ENCODE results near the gene MGMT. TPM values are rescaled to one million over a fixed set of nuclear protein-coding genes. Genes with fewer than 3 reads are reported as not detected.

MGMT gene
- total RNA-seq, 2 experiments from 2014 or later: 17.0 to 24.8 TPM

- ATAC-seq: no peak
- CTCF ChIA-PET: no interaction called here
- Mint-ChIP-seq H3K36me3 (peaks cover 3% of the 10 kb centered on the region), H3K4me3 (peak overlapping the region; percentile 68), H3K9me3 (ENCODE audit: low read depth) (no peaks in the 10 kb centered on the region), H3K4me1 (peaks cover 8% of the 10 kb centered on the region), H3K27ac (peak overlapping the region; percentile 67), H3K27me3 (peaks cover 4% of the 10 kb centered on the region)
- no peak for DNase-seq
Observed at GRCh38 chr10:129465796-129466702, 992 bp upstream of the MGMT start.

DNA sequence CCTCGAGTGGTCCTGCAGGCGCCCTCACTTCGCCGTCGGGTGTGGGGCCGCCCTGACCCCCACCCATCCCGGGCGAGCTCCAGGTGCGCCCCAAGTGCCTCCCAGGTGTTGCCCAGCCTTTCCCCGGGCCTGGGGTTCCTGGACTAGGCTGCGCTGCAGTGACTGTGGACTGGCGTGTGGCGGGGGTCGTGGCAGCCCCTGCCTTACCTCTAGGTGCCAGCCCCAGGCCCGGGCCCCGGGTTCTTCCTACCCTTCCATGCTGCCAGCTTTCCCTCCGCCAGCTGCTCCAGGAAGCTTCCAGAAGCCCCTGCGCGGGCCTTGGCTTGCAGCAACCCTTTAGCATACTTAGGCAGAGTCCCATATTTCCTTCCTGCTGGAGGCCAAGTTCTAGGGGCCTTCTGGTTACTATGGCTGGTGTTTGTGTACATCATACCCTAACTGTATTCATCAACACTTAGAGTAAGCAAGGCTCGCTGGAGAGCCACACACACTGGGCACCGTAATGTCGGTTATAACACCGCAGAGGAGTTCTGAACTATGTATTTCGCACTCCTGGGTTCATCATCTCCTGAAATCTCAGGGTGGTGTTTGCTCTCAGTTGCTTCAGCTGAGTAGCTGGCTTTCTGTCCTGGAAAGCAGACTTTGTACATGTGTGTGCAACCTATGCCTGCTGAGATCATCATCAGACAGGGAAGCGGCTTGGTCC, 471 bp downstream of the MGMT start:
- Mint-ChIP-seq H3K4me1 (peaks cover 8% of the 10 kb centered on the region), H3K36me3 (peaks cover 4% of the 10 kb centered on the region), H3K4me3 (peak overlapping the region; percentile 74), H3K27ac (peak overlapping the region; percentile 79), H3K9me3 (ENCODE audit: low read depth) (no peaks in the 10 kb centered on the region), H3K27me3 (peaks cover 4% of the 10 kb centered on the region)
- ATAC-seq: no peak
- DNase-seq: no peak
- CTCF ChIA-PET: interaction anchor here (0.7 kb wide), 1 partner anchor 660 kb away, joined by 3 read pairs; no protein-coding TSS in a partner anchor

DNA sequence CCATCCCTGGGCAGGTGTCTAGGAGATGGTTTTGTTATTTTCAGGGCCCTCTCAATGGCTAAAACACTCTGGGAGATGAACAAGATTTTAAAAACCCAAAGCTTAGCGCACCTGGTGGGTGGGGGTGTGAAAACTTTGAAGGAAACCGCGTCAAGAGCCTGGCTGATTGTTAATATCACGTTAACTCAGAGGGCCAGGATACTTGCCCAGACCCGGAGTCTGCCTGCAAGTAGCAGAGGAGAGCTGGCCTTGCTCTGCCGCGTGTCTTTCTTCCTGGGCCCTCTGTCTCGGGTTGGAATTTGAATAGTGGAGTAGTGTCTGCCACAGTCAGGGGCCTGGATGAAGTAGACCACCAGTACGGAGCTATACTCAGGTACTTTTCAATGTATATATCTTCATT, 1.1 kb downstream of the MGMT start:
- peaks cover 8% of the 10 kb centered on the region for H3K4me1 Mint-ChIP-seq
- ATAC-seq: no peak
- no peak for DNase-seq
- H3K36me3 Mint-ChIP-seq: peaks cover 4% of the 10 kb centered on the region
- peak overlapping the region; percentile 74 for H3K4me3 Mint-ChIP-seq
- H3K9me3 Mint-ChIP-seq (ENCODE audit: low read depth): no peaks in the 10 kb centered on the region
- peaks cover 4% of the 10 kb centered on the region for H3K27me3 Mint-ChIP-seq
- H3K27ac Mint-ChIP-seq: no peak overlapping the region
- CTCF ChIA-PET: no interaction called here

DNA sequence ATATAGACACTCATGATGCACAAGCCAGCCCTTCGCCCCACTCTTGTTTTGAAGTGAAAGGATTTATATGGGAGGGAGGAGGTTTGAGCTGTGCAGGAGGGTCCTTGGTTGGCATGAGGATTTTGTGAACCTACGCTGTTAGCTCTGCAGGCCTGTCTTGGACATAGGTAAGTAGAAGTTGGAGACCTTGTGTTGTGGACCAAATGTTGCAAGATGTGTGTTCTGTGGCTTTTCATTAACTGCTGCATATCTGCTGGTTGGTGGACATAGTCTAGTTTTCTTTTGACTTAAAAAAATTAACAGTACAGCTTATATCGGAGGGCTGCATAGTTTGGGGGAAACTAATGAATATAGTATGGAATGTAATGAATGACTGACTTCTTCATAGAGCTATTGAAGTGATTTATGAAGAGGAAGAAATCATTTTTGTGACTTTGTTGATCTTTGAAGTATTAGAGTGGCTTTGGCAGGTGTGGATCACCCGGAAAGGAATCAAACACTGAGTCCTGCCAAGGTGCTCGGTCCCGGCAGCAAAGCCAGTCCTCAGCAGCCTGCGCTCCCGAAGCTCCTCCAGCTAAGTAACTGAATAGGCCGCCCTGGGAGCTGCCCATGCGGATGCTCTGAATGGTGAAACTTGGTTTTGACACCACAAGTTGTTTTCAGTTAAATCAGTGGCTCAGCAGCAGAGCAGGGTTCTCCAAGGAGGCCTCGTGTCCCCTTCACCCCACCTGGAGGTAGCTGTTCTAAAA, 3.2 kb downstream of the MGMT start:
- no peak for DNase-seq

DNA sequence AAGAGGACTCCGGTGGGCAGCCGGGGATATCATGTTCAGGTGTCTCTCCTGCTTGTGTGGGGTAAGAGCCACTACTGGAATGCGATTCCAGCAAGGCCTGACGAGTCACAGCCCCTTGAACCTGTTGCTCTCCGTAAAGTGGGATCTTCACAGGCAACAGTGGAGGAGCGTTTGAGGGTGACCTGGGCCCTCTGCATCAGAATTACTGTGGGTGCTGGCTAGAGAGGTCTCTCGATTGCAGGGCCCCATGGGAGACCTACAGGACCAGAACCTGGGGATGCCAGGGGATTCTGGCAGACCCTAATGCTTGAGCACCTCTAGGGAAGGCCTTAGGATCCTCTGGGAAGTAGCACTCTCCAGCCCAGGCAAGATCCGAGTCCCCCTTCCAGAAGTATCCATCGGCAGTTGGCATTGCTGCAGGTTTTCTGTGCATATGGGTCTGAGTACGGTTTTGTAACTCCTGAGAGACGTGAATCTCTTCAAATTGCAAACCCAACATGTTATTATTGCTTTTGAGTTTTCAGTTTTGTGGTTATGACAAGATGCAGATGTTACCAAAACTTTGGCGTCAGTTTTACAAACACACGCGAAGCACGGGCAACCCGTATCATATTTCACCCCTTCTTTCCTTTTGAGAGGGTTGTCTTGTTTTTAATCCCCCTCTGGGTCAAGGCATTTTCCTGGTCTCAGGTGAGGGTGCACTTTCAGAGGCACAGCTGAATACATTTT, 4.6 kb downstream of the MGMT start:
- H3K4me1 Mint-ChIP-seq: peaks cover 8% of the 10 kb centered on the region
- peaks cover 4% of the 10 kb centered on the region for H3K36me3 Mint-ChIP-seq
- no peak overlapping the region for H3K27ac Mint-ChIP-seq
- CTCF ChIA-PET: no interaction called here
- H3K9me3 Mint-ChIP-seq (ENCODE audit: low read depth): no peaks in the 10 kb centered on the region
- H3K4me3 Mint-ChIP-seq: no peak overlapping the region
- ATAC-seq (no peak), DNase-seq (no peak)
- H3K27me3 Mint-ChIP-seq: no peaks in the 10 kb centered on the region

More for the DNA sequence above, 3.2 kb downstream of the MGMT start:
- H3K36me3 Mint-ChIP-seq: peaks cover 4% of the 10 kb centered on the region
- peaks cover 8% of the 10 kb centered on the region for H3K4me1 Mint-ChIP-seq
- ATAC-seq: no peak
- no peaks in the 10 kb centered on the region for H3K27me3 Mint-ChIP-seq
- no peaks in the 10 kb centered on the region for H3K9me3 Mint-ChIP-seq (ENCODE audit: low read depth)
- no peak overlapping the region for H3K4me3 Mint-ChIP-seq
- CTCF ChIA-PET: no interaction called here
- no peak overlapping the region for H3K27ac Mint-ChIP-seq

GRCh38 chr10:129472696-129473555, 5.9 kb downstream of the MGMT start:
- H3K27ac Mint-ChIP-seq: no peak overlapping the region
- H3K36me3 Mint-ChIP-seq: peaks cover 4% of the 10 kb centered on the region
- peaks cover 4% of the 10 kb centered on the region for H3K4me1 Mint-ChIP-seq
- ATAC-seq: no peak
- CTCF ChIA-PET: no interaction called here
- no peaks in the 10 kb centered on the region for H3K27me3 Mint-ChIP-seq
- H3K9me3 Mint-ChIP-seq (ENCODE audit: low read depth): no peaks in the 10 kb centered on the region
- DNase-seq: no peak
- H3K4me3 Mint-ChIP-seq: no peak overlapping the region

GRCh38 chr10:129474642-129475041, 7.6 kb downstream of the MGMT start:
- Mint-ChIP-seq H3K4me1 (peaks cover 1% of the 10 kb centered on the region), H3K9me3 (ENCODE audit: low read depth) (peaks cover 2% of the 10 kb centered on the region), H3K27ac (no peak overlapping the region), H3K27me3 (no peaks in the 10 kb centered on the region), H3K4me3 (no peak overlapping the region), H3K36me3 (peaks cover 8% of the 10 kb centered on the region)
- CTCF ChIA-PET: no interaction called here
- DNase-seq (no peak), ATAC-seq (no peak)

GRCh38 chr10:129476431-129476830, 9.4 kb downstream of the MGMT start:
- ATAC-seq (no peak), DNase-seq (no peak)
- H3K27ac Mint-ChIP-seq: no peak overlapping the region
- no peak overlapping the region for H3K4me3 Mint-ChIP-seq
- H3K27me3 Mint-ChIP-seq: no peaks in the 10 kb centered on the region
- H3K4me1 Mint-ChIP-seq: no peaks in the 10 kb centered on the region
- H3K9me3 Mint-ChIP-seq (ENCODE audit: low read depth): peaks cover 7% of the 10 kb centered on the region
- CTCF ChIA-PET: no interaction called here
- peaks cover 17% of the 10 kb centered on the region for H3K36me3 Mint-ChIP-seq

GRCh38 chr10:129477051-129477450, 10.0 kb downstream of the MGMT start:
- CTCF ChIA-PET: no interaction called here
- ATAC-seq (no peak), DNase-seq (no peak)
- Mint-ChIP-seq H3K27ac (no peak overlapping the region), H3K9me3 (ENCODE audit: low read depth) (peaks cover 10% of the 10 kb centered on the region), H3K4me1 (peaks cover 3% of the 10 kb centered on the region), H3K4me3 (no peak overlapping the region), H3K27me3 (no peaks in the 10 kb centered on the region), H3K36me3 (peaks cover 20% of the 10 kb centered on the region)

- Mint-ChIP-seq H3K27me3 (no peaks in the 10 kb centered on the region), H3K27ac (no peak overlapping the region), H3K9me3 (ENCODE audit: low read depth) (peaks cover 34% of the 10 kb centered on the region), H3K4me3 (no peak overlapping the region), H3K36me3 (peaks cover 36% of the 10 kb centered on the region), H3K4me1 (peaks cover 3% of the 10 kb centered on the region)
- no peak for ATAC-seq
- no peak for DNase-seq
- CTCF ChIA-PET: no interaction called here
Observed at GRCh38 chr10:129481641-129482040, 14.6 kb downstream of the MGMT start.

DNA sequence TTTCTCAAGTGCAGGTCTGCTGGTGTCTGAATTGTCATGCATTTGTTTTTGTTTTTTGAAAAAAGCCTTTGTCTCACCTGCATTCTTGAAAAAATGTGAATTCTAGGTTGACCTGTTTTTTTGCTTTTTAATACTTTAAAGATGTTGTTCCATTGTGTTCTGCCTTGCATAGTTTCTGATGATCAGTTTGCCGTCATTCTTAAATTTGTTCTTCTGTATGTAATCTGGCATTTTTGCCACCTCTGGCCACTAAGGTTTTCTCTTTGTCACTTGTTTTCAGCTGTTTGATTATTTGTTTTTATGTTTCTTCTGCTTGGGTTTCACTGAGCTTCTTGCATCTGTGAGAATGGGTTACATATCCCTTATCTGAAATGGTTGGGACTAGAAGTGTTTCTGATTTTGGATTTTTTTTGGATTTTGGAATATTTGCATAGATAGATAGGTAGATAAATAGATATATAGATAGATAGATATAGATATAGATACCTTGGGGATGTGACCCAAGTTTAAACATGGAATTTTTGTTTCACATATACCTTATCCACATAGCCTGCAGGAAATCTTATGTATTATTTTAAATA, 16.5 kb downstream of the MGMT start:
- Mint-ChIP-seq H3K4me3 (no peak overlapping the region), H3K27ac (no peak overlapping the region), H3K9me3 (ENCODE audit: low read depth) (peaks cover 35% of the 10 kb centered on the region), H3K27me3 (no peaks in the 10 kb centered on the region), H3K4me1 (peaks cover 3% of the 10 kb centered on the region), H3K36me3 (peaks cover 41% of the 10 kb centered on the region)
- DNase-seq: no peak
- no peak for ATAC-seq
- CTCF ChIA-PET: no interaction called here

DNA sequence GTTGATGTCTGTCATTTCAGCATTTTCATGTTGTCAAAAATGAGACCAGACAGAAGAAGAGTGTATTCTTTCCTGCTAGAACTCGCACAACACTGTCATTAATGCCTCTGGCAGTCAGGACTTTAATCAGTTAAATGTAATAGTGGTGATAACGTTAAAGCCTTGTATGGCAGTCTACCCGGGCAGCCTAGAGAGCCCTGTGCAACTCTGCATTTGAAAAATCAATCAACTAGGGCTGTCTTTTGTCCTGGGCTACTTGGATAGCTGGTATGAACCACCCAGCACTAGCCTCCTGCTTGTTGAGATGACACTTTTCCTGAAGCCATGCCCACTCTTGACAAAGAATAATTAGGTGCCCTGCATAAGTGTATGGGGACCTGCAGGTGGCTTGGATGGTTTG, 19.8 kb downstream of the MGMT start:
- no peak overlapping the region for H3K4me3 Mint-ChIP-seq
- CTCF ChIA-PET: no interaction called here
- H3K9me3 Mint-ChIP-seq (ENCODE audit: low read depth): peaks cover 41% of the 10 kb centered on the region
- no peak for ATAC-seq
- H3K4me1 Mint-ChIP-seq: peaks cover under 1% of the 10 kb centered on the region
- peaks cover 32% of the 10 kb centered on the region for H3K36me3 Mint-ChIP-seq
- DNase-seq: no peak
- no peak overlapping the region for H3K27ac Mint-ChIP-seq
- no peaks in the 10 kb centered on the region for H3K27me3 Mint-ChIP-seq
